Measurements from ENCODE around the gene PTPRJ. TPM values are rescaled to one million over a fixed set of nuclear protein-coding genes. Genes with fewer than 3 reads are reported as not detected.

Gene PTPRJ
- total RNA-seq, 1 experiment from 2014 or later, result 12.1 TPM

DNA sequence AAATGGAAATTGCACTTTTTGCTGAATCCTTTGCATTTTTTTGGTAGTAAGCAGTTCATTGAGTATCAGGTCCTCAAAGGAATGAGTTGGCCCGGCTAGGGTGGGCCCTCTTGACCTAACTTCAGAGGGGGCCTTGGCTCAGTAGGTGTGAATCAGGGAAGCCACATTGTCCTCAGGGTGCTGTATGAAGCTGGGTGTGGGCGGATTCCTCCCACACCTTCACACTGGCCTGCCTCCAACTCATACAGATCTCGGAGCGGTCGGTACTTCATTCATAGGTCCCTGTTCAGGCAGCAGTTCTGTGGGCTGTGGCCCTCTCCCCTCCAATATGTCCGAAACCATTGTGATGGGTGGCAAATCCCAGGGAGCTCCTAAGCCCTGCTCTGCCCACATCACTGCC lies 188.9 kb downstream of the PTPRJ start:
- Histone ChIP-seq H3K4me1 (ENCODE audit: insufficient read depth, low read length, poor library complexity, severe bottlenecking) (no peaks in the 10 kb centered on the region), H3K27me3 (replicated peaks; ENCODE audit: insufficient read depth, low read depth, low read length, poor library complexity) (no peaks in the 10 kb centered on the region), H3K27ac (ENCODE audit: low read depth, low read length, poor library complexity, severe bottlenecking) (no peak overlapping the region), H3K36me3 (ENCODE audit: insufficient read depth, low read length, poor library complexity, severe bottlenecking) (no peaks in the 10 kb centered on the region), H3K4me3 (ENCODE audit: low read depth, low read length, poor library complexity, severe bottlenecking) (no peak overlapping the region), H3K9me3 (ENCODE audit: low read depth, low read length, poor library complexity, severe bottlenecking) (no peaks in the 10 kb centered on the region)
- no peak for DNase-seq (ENCODE audit: low spot score)
- BruUV-seq (replicated peaks), result no TSS peak
- no peak for TF ChIP-seq EZH2 (IDR thresholded peaks at IDR 0.05; ENCODE audit: borderline replicate concordance, low read depth, low read length, poor library complexity, severe bottlenecking)
- TF ChIP-seq, protein P1, sequence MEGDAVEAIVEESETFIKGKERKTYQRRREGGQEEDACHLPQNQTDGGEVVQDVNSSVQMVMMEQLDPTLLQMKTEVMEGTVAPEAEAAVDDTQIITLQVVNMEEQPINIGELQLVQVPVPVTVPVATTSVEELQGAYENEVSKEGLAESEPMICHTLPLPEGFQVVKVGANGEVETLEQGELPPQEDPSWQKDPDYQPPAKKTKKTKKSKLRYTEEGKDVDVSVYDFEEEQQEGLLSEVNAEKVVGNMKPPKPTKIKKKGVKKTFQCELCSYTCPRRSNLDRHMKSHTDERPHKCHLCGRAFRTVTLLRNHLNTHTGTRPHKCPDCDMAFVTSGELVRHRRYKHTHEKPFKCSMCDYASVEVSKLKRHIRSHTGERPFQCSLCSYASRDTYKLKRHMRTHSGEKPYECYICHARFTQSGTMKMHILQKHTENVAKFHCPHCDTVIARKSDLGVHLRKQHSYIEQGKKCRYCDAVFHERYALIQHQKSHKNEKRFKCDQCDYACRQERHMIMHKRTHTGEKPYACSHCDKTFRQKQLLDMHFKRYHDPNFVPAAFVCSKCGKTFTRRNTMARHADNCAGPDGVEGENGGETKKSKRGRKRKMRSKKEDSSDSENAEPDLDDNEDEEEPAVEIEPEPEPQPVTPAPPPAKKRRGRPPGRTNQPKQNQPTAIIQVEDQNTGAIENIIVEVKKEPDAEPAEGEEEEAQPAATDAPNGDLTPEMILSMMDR (conservative IDR thresholded peaks at IDR 0.05; ENCODE audit: low read depth, low read length), result no peak
- intact Hi-C loops (cut with micrococcal nuclease; ENCODE audit: unreplicated experiment), result no loop called here
- ChIA-PET CTCF (no interaction called here), POLR2A (ENCODE audit: low non-redundant PET) (no interaction called here)

DNA sequence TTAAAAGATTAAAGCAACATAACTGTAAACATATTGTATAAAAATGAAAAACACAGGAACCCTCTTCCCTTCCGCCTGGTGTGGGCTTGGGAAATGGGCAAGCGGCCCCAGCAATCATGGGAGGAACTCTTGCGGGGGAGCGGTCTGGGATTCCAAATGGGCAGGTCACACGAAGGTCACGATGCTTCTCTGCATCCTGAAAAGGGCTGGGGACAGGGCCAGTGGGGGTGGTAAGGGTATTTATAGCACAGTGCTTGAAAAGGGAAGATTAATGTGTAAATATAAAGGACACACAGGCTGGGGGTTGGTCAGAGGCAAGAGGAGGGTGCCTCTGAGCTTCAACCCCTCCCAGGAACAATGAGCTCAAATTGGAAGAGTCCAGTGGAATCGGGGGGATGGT lies 189.4 kb downstream of the PTPRJ start:
- no peaks in the 10 kb centered on the region for H3K4me1 ChIP-seq (ENCODE audit: insufficient read depth, low read length, poor library complexity, severe bottlenecking)
- POLR2A ChIA-PET (ENCODE audit: low non-redundant PET), result no interaction called here
- intact Hi-C loops (cut with micrococcal nuclease; ENCODE audit: unreplicated experiment), result loop anchor here (5.0 to 10.0 kb wide), 6 partner anchors 345 to 1828 kb away; no protein-coding TSS in a partner anchor
- no peaks in the 10 kb centered on the region for H3K9me3 ChIP-seq (ENCODE audit: low read depth, low read length, poor library complexity, severe bottlenecking)
- H3K36me3 ChIP-seq (ENCODE audit: insufficient read depth, low read length, poor library complexity, severe bottlenecking), result no peaks in the 10 kb centered on the region
- CTCF ChIA-PET, result no interaction called here
- no TSS peak for BruUV-seq (replicated peaks)
- DNase-seq (ENCODE audit: low spot score), result no peak
- no peaks in the 10 kb centered on the region for H3K27me3 ChIP-seq (replicated peaks; ENCODE audit: insufficient read depth, low read depth, low read length, poor library complexity)
- TF ChIP-seq EZH2 (IDR thresholded peaks at IDR 0.05; ENCODE audit: borderline replicate concordance, low read depth, low read length, poor library complexity, severe bottlenecking), result no peak
- TF ChIP-seq, protein P1 (conservative IDR thresholded peaks at IDR 0.05; ENCODE audit: low read depth, low read length), result no peak
- H3K4me3 ChIP-seq (ENCODE audit: low read depth, low read length, poor library complexity, severe bottlenecking), result no peak overlapping the region
- H3K27ac ChIP-seq (ENCODE audit: low read depth, low read length, poor library complexity, severe bottlenecking), result no peak overlapping the region

DNA sequence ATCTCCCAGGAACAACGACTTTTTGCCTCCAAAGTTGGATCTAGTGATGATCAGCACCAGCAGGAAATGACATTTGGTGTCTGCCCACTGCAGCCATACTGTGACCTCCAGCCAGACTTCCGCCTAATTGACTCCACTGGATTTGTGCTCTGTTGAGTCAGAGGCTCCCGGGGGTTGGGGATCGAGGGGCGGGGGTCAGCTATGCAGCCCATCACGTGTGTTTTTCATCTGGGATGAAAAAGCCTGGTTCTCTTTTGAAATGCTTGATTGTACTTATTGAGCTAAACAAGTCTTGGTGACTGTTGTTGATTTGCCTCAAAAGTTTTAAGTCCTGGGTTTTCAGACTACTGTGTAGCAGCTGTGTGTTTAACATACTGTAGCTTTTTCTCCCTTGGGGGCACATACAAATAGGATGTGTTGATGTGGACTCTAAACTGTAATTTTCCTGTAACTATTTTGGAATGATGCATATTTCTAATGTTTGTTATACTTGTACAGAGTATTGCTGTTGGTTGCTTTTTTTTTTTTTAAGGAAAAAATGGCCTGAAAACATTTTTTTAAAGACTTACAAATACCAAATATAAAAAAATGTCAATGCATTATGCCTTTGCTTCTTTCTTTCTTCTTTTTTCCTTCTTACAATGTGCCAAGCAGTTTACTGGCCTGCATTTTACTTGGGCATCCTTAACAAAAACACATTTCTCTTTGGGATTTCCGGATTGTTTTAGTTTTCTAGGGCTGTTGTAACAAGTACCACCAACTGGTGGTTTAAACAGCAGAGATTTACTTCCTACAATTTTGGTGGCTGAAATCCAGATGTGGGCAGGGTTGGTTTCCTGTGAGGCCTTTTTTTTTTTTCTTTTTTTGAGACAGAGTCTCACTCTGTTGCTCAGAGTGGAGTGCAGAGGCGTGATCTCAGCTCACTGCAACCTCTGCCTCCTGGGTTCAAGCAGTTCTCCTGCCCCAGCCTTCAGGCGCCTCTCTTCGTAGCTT lies 190.2 kb downstream of the PTPRJ start:
- Histone ChIP-seq H3K27ac (ENCODE audit: low read depth, low read length, poor library complexity, severe bottlenecking) (no peak overlapping the region), H3K9me3 (ENCODE audit: low read depth, low read length, poor library complexity, severe bottlenecking) (no peaks in the 10 kb centered on the region), H3K27me3 (replicated peaks; ENCODE audit: insufficient read depth, low read depth, low read length, poor library complexity) (no peaks in the 10 kb centered on the region), H3K4me1 (ENCODE audit: insufficient read depth, low read length, poor library complexity, severe bottlenecking) (no peaks in the 10 kb centered on the region), H3K36me3 (ENCODE audit: insufficient read depth, low read length, poor library complexity, severe bottlenecking) (no peaks in the 10 kb centered on the region), H3K4me3 (ENCODE audit: low read depth, low read length, poor library complexity, severe bottlenecking) (no peak overlapping the region)
- ChIA-PET POLR2A (ENCODE audit: low non-redundant PET) (no interaction called here), CTCF (interaction anchor here (0.7 kb wide), 1 partner anchor 221 kb away, joined by 6 read pairs; no protein-coding TSS in a partner anchor)
- no TSS peak for BruUV-seq (replicated peaks)
- TF ChIP-seq, protein P1 (conservative IDR thresholded peaks at IDR 0.05; ENCODE audit: low read depth, low read length), result no peak
- TF ChIP-seq EZH2 (IDR thresholded peaks at IDR 0.05; ENCODE audit: borderline replicate concordance, low read depth, low read length, poor library complexity, severe bottlenecking), result no peak
- peak; percentile 49 for DNase-seq (ENCODE audit: low spot score)
- intact Hi-C loops (cut with micrococcal nuclease; ENCODE audit: unreplicated experiment), result loop anchor here (5.0 to 10.0 kb wide), 6 partner anchors 344 to 1827 kb away; no protein-coding TSS in a partner anchor

Data from A673 (cell line).